H54 (cell line): ENCODE data around the gene S100PBP.

Experiments
- DNase-seq: peaks from one replicate; pipeline ENCODE4 v3.0.0; 2011; ENCODE audit warnings: low spot score, mixed read lengths; ENCODE audit not compliant: insufficient read length
- FAIRE-seq: peaks from 3 replicates; lab custom pipeline; 2011; peaks lifted over from hg19 to GRCh38; lab: Jason Lieb, UNC
- POLR2A ChIP-seq: IDR thresholded peaks from 2 replicates; pipeline ENCODE4 v1.6.1; 2011; ENCODE audit warnings: low read depth, mild to moderate bottlenecking, low read length

Gene S100PBP

DNA sequence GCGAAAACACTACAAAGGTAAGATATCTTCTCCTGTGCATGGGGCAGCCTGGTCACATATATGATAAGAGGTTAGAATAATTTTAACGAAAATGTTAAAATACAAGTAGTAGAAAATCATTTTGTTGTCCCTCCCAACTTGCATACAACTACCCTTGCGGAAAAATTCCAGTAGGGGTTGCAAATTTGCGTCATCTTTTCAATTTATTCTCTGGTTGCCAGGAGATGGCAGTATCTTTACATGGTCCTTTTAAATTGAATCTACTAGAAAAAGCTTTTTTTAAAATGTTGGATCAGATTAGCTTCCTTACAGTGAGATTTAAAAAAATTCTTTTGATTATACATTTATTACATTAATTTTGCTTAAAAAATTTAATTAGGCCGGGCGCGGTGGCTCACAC, 10.9 kb downstream of the S100PBP start:
- FAIRE-seq (no peak), DNase-seq (no peak)
- TF ChIP-seq POLR2A, result no peak

- no peak for DNase-seq
- no peak for FAIRE-seq
- TF ChIP-seq POLR2A, result no peak
Measured at GRCh38 chr1:32830092-32830852, 12.8 kb downstream of the S100PBP start.

GRCh38 chr1:32831878-32832277, 14.4 kb downstream of the S100PBP start:
- DNase-seq (no peak), FAIRE-seq (no peak)
- TF ChIP-seq POLR2A, result no peak

DNA sequence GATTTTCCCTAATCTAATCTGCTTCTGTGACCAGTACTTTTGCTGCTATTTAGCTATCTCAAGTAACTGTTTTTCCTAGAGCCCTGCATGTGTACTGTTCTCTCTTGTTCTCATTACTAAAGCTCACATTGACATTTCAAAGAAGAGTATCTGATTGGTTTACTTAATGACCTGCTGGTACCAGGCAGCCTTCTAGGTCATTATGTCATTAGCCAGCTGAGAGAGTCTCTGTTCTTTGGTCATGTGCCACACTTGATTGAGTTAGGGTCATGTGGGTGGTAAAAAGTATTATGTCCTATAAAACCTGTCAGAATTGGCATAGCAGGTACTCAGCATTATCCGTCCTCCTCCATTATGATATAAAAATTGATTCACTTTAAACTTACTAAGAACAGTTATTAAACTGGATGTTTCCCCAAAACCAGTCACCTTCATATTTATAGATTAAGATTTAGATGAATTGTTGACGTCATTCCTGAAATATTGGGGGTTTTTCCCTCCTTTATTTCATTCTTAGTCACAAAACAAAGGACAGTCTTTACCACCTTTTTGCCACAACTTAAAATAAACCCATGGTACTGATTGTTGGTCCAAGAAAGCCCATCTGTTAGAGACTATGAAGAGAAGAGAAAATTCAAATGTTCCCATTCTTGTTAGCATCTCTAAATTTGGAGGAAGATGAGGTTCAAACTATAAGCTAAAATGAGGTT, 31.1 kb downstream of the S100PBP start:
- no peak for TF ChIP-seq POLR2A
- FAIRE-seq, result no peak
- no peak for DNase-seq

DNA sequence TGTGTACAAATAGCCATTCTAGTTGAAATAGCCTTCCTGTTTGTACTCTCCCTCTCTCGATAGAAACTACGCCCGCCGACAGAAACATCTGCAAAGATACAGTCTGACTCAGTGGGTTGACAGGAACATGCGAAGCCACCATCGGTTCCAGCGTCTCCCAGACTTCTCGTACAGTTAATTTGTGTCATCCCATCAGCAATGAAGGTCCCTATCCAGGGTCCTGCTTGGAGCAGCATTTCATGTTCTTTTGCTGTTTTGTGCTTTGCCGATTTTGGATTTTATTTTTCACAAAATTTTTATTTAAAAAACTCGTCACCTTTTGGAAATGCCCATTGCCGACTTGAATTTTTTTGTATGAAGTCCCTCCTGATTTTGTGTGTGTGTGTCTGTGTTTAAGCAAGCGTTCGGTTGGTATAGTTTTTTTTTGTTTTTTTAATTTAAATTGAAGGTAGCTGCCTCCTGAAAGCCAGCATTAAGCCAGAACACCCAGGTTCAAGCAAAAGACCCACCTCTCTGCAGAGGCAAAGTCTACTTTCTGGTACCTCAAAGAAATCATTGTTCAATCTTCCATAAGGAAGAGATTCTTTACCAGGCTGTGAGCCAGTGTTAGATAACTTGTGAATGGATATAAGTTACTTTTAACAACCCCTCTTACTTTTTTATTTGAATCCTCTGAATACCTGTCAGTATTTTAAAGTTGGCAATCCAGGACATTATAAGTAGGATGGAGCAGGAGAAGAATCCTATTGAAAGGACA, 38.6 kb downstream of the S100PBP start:
- FAIRE-seq, result no peak

GRCh38 chr1:32858136-32858535, 40.7 kb downstream of the S100PBP start:
- FAIRE-seq, result no peak
- TF ChIP-seq POLR2A, result no peak
- DNase-seq, result no peak

More for the DNA sequence above, 38.6 kb downstream of the S100PBP start:
- TF ChIP-seq POLR2A, result no peak
- no peak for DNase-seq

- FAIRE-seq, result no peak
- no peak for TF ChIP-seq POLR2A
- no peak for DNase-seq
Measured at GRCh38 chr1:32858791-32859190, 41.3 kb downstream of the S100PBP start.

- no peak for TF ChIP-seq POLR2A
- FAIRE-seq, result no peak
- no peak for DNase-seq
Measured at GRCh38 chr1:32859915-32860314, 42.5 kb downstream of the S100PBP start.

DNA sequence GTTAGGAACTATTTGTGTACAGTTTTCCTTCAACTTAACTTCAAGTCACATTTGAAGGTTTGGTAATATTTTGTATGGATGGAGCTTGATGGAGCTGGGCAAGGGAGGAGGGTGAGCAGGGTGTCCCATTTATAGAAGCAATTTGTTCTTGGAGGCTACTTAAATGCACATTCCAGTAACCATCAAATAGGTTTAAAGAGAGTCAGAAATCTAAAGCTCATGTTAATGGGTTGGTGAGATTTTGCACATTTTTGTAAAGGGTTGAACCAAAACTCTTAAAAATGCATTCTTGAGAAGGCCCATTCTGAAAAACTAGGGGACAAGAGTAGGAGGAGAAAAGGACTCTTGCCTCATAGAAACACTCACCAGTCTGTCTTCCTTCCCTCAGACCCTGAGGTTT, 43.1 kb downstream of the S100PBP start:
- FAIRE-seq, result no peak
- no peak for DNase-seq

DNA sequence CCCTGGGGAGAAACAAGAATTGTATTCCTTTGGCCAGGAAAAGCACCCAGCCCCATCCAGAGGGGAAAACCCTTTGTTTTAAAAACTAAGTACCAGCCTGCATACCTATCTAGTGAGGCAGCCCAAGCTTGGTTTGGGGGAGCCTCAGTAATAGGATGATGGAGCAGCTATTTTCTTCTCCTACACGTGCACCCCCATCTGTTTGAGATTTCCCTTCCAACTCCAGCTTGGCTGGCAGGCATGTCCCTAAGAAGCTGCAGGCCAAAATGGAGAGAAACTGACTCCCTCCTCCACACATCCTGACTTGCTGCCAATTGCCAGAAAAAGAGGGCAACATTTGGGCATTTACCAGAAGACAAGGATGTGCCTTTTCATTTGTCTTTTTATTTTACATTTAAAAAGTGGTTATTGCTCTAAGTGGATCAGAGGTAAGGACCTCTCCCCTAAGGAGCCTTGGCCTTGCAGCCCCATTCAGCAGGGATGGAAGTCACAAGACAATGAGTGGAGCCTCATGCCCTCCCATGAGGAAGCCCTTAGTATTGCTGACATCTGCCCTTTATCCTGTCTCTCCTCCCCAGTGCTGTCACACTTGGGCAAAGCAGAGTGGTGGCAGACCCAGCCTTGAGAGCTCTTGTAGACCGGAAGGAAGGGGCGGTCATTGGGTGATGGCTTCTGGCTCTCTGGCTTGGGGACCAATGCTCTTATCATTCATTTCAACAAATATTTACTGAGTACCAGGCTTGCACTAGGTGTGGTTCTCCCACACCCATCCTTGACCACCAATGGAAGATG, 44.6 kb downstream of the S100PBP start:
- no peak for TF ChIP-seq POLR2A
- no peak for DNase-seq
- FAIRE-seq, result no peak

More for the DNA sequence above, 43.1 kb downstream of the S100PBP start:
- TF ChIP-seq POLR2A, result no peak

DNA sequence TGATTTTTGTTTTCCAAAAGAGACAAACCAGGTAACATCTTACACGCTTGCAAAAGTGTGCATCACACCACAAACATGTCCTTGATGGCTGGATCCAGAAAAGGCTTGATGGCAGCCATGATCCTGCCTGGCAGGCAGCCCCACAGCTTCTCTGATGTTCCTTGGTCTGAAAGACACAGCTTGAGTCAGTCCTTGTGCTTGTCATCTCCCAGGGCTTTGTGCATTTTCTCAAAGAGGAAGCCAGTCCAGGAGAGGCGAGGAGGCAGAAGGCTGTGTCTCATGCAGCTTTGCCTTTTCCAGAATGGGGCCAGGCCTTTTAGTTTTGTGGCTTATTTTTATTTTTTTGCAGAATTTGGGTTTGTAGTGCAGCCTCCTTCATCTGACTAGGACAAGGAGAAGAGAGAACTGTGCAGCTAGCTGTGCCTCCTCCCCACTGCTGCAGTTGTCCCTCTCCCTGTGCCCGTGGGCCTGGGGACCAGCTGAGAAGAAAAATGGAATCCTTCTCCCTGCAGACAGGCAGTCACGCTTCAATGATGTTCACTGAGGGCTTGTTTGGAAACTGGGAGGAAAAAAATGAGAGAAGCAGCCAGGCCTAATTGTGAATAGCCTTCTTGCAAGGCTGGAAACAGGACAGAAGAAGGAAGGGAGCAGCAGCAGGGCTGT, 45.9 kb downstream of the S100PBP start:
- TF ChIP-seq POLR2A, result no peak
- FAIRE-seq, result no peak
- no peak for DNase-seq

- TF ChIP-seq POLR2A, result no peak
- FAIRE-seq (no peak), DNase-seq (no peak)
Measured at GRCh38 chr1:32863881-32864245, 46.4 kb downstream of the S100PBP start.
